ENCODE measurements around the gene SP1.
"Not testable (repeated sequence)": the region's sequence is repeated elsewhere in the genome, so short reads cannot be mapped to it uniquely, and the experiment has no call there.

- TF ChIP-seq, protein P1, sequence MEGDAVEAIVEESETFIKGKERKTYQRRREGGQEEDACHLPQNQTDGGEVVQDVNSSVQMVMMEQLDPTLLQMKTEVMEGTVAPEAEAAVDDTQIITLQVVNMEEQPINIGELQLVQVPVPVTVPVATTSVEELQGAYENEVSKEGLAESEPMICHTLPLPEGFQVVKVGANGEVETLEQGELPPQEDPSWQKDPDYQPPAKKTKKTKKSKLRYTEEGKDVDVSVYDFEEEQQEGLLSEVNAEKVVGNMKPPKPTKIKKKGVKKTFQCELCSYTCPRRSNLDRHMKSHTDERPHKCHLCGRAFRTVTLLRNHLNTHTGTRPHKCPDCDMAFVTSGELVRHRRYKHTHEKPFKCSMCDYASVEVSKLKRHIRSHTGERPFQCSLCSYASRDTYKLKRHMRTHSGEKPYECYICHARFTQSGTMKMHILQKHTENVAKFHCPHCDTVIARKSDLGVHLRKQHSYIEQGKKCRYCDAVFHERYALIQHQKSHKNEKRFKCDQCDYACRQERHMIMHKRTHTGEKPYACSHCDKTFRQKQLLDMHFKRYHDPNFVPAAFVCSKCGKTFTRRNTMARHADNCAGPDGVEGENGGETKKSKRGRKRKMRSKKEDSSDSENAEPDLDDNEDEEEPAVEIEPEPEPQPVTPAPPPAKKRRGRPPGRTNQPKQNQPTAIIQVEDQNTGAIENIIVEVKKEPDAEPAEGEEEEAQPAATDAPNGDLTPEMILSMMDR (IDR thresholded peaks at IDR 0.05 in 8 of 11, conservative IDR thresholded peaks at IDR 0.05 in 3 of 11) = not testable (repeated sequence)
- TF ChIP-seq POLR2AphosphoS5, POLR2A (IDR thresholded peaks at IDR 0.05): not testable (repeated sequence)
Observed at GRCh38 chr12:53415752-53416389, 35.9 kb downstream of the SP1 start.
